HCT116 (cell line): ENCODE measurements around the gene IPO13. TPM values are rescaled to one million over a fixed set of nuclear protein-coding genes. Genes with fewer than 3 reads are reported as not detected.

ENCODE experiments used
- ATAC-seq: fragments of 200-7000 bp; cut with Tn5 transposase; 2 replicates; pipeline ENCODE4 v1.9.1; 2020; ENCODE audit warnings: mild to moderate bottlenecking, moderate library complexity
- Bru-seq: library from RNA; stranded (reverse); fragments of 400-500 nt; gene quantifications from one replicate; lab custom pipeline; 2021; lab: Mats Ljungman, UMichigan
- BruChase-seq, 2 experiments: library from RNA; stranded (reverse); fragments of 400-500 nt; gene quantifications; one replicate each; lab custom pipeline; 2021; lab: Mats Ljungman, UMichigan
- BruUV-seq: library from RNA; stranded (reverse); fragments of 400-500 nt; replicated peaks from 2 replicates; lab custom pipeline; 2021; lab: Mats Ljungman, UMichigan
- CTCF ChIA-PET: fragments of 300-600 bp; sonication (Branson Sonifier 250); formaldehyde crosslinking; loops from one replicate; lab custom pipeline; 2021; ENCODE audit warnings: antibody characterized with exemption; lab: Charles Lee
- POLR2A ChIA-PET: fragments of 300-600, 350-600 bp; sonication (Branson Sonifier 250); formaldehyde crosslinking; loops from one replicate; lab custom pipeline; 2021; ENCODE audit warnings: antibody characterized with exemption; lab: Charles Lee
- RAD21 ChIA-PET, 2 experiments: fragments of 300-600 bp; sonication (Branson Sonifier 250); formaldehyde crosslinking; loops; one replicate each; lab custom pipeline; 2023; ENCODE audit warnings: low total read pairs in 2 of 2; ENCODE audit not compliant: uncharacterized antibody in 2 of 2, unreplicated experiment in 2 of 2, low non-redundant PET in 1 of 2; lab: Charles Lee
- DNase-seq: peaks from one replicate; pipeline ENCODE4 v3.0.0-alpha.2; 2010; ENCODE audit warnings: low read depth, low spot score
- H2AFZ ChIP-seq: fragments of 200-600 bp; shearing (Covaris generic), sonication (generic); 2 replicates; pipeline ENCODE4 v1.6.1; 2017; ENCODE audit warnings: low read depth, mixed run types, mixed read lengths, antibody characterized with exemption, low read length; ENCODE audit not compliant: poor library complexity, severe bottlenecking
- H3K27ac ChIP-seq: 2 replicates; pipeline ENCODE4 v1.5.1; 2012; ENCODE audit warnings: low read depth, low read length
- H3K27me3 ChIP-seq: fragments of 200-600 bp; sonication (generic); 2 replicates; pipeline ENCODE4 v1.6.1; 2016; ENCODE audit warnings: mixed run types, low read length, mixed read lengths; ENCODE audit not compliant: insufficient read depth
- H3K36me3 ChIP-seq, 2 experiments: fragments of 200-500 bp in 1 of 2; fragments of 200-600 bp in 1 of 2; sonication (Bioruptor generic) in 1 of 2; sonication (generic) in 1 of 2; 2 replicates each; pipeline versions ENCODE4 v1.5.1 to v1.6.1; 2014 to 2016; ENCODE audit warnings: low read length in 2 of 2, inconsistent platforms in 1 of 2, mixed read lengths in 1 of 2, mixed run types in 1 of 2; ENCODE audit not compliant: insufficient read depth in 2 of 2, control insufficient read depth in 1 of 2
- H3K4me1 ChIP-seq, 2 experiments: fragments of 200-600 bp in 1 of 2; sonication (generic) in 1 of 2; 2 replicates each; pipeline versions ENCODE4 v1.5.1 to v1.6.1; 2012 to 2017; ENCODE audit warnings: low read length in 2 of 2, inconsistent platforms in 1 of 2, mild to moderate bottlenecking in 1 of 2, mixed read lengths in 1 of 2, mixed run types in 1 of 2, moderate library complexity in 1 of 2; ENCODE audit not compliant: insufficient read depth in 2 of 2, control insufficient read depth in 1 of 2
- H3K4me2 ChIP-seq: fragments of 200-600 bp; sonication (generic); 2 replicates; pipeline ENCODE4 v1.6.1; 2017; ENCODE audit warnings: mixed run types, low read length, mixed read lengths
- H3K4me3 ChIP-seq, 2 experiments: fragments of 200-600 bp in 1 of 2; sonication (generic) in 1 of 2; replicated peaks in 1 of 2; 2 replicates each; pipeline ENCODE4 v1.5.1; 2011 to 2016; ENCODE audit warnings: low read length in 2 of 2, control low read depth in 1 of 2, low read depth in 1 of 2, mild to moderate bottlenecking in 1 of 2, mixed read lengths in 1 of 2, mixed run types in 1 of 2
- H3K79me2 ChIP-seq: fragments of 200-600 bp; sonication (generic); 2 replicates; pipeline ENCODE4 v1.6.1; 2017; ENCODE audit warnings: mild to moderate bottlenecking, mixed run types, low read length, moderate library complexity, mixed read lengths; ENCODE audit not compliant: insufficient read depth
- H3K9ac ChIP-seq: fragments of 200-600 bp; sonication (generic); 2 replicates; pipeline ENCODE4 v1.6.1; 2016; ENCODE audit warnings: low read length, mixed read lengths
- H3K9me2 ChIP-seq: fragments of 200-600 bp; sonication (generic), shearing (Covaris generic); 2 replicates; pipeline ENCODE4 v1.6.1; 2017; ENCODE audit warnings: mixed run types, mild to moderate bottlenecking, moderate library complexity; ENCODE audit not compliant: insufficient read depth
- H3K9me3 ChIP-seq, 2 experiments: fragments of 200-500 bp in 1 of 2; fragments of 200-600 bp in 1 of 2; sonication (Bioruptor generic) in 1 of 2; sonication (generic) in 1 of 2; 2 replicates each; pipeline ENCODE4 v1.6.1; 2014 to 2017; ENCODE audit warnings: low read length in 2 of 2, mixed read lengths in 2 of 2, inconsistent platforms in 1 of 2, low read depth in 1 of 2, mild to moderate bottlenecking in 1 of 2, mixed run types in 1 of 2, moderate library complexity in 1 of 2; ENCODE audit not compliant: control insufficient read depth in 1 of 2, insufficient read depth in 1 of 2
- H4K20me1 ChIP-seq: fragments of 200-600 bp; sonication (generic), shearing (Covaris generic); 2 replicates; pipeline ENCODE4 v1.6.1; 2017; ENCODE audit warnings: mixed run types, mild to moderate bottlenecking, moderate library complexity; ENCODE audit not compliant: insufficient read depth
- CBX3 ChIP-seq: IDR thresholded peaks from 2 replicates; pipeline ENCODE4 v1.6.1; 2012; ENCODE audit warnings: low read depth
- ELF1 ChIP-seq: IDR thresholded peaks from 2 replicates; pipeline ENCODE4 v1.6.1; 2012; ENCODE audit warnings: low read depth, borderline replicate concordance
- MAX ChIP-seq: IDR thresholded peaks from 2 replicates; pipeline ENCODE4 v1.6.1; 2012
- POLR2AphosphoS5 ChIP-seq: IDR thresholded peaks from 2 replicates; pipeline ENCODE4 v1.6.1; 2011; ENCODE audit warnings: mild to moderate bottlenecking, low read depth, low read length, moderate library complexity
- SIN3A ChIP-seq: IDR thresholded peaks from 2 replicates; pipeline ENCODE4 v1.6.1; 2012; ENCODE audit warnings: low read depth
- SP1 ChIP-seq: IDR thresholded peaks from 2 replicates; pipeline ENCODE4 v1.6.1; 2012; ENCODE audit warnings: low read depth
- ZBTB33 ChIP-seq: IDR thresholded peaks from 2 replicates; pipeline ENCODE4 v1.6.1; 2011; ENCODE audit warnings: mild to moderate bottlenecking, low read length, moderate library complexity; ENCODE audit not compliant: insufficient replicate concordance; ENCODE audit errors: extremely low read depth
- intact Hi-C: fragments of 100-400 bp; cut with micrococcal nuclease; formaldehyde crosslinking; loops from 2 replicates; pipeline ENCODE4 v1.10.0; 2022
- long read RNA-seq: library from polyadenylated mRNA; unstranded; transcript quantifications from one replicate; pipeline ENCODE4 v2.0.0, GENCODE V29; 2021; ENCODE audit not compliant: unreplicated experiment
- polyA plus RNA-seq: library from polyadenylated mRNA; unstranded; fragments of >200 nt; gene quantifications from 2 replicates; pipeline ENCODE4 v1.2.1, GENCODE V29; 2012; ENCODE audit warnings: missing spikeins
- total RNA-seq: library from RNA; stranded (reverse); gene quantifications from one replicate; pipeline ENCODE4 v1.2.1, GENCODE V29; 2021; ENCODE audit not compliant: unreplicated experiment
- TF ChIP-seq, protein P1 (sequence below), 3 experiments: fragments of 200-600 bp in 1 of 3; sonication (generic) in 1 of 3; IDR thresholded peaks in 2 of 3; conservative IDR thresholded peaks in 1 of 3; 2 replicates each; pipeline ENCODE4 v1.5.1; 2012 to 2017; ENCODE audit warnings: low read depth in 2 of 3, low read length in 2 of 3, antibody characterized with exemption in 1 of 3, borderline replicate concordance in 1 of 3, control low read depth in 1 of 3, mild to moderate bottlenecking in 1 of 3, mixed read lengths in 1 of 3, mixed run types in 1 of 3, moderate library complexity in 1 of 3; ENCODE audit not compliant: insufficient read depth in 1 of 3
- TF ChIP-seq, protein P2 (sequence below): IDR thresholded peaks from 2 replicates; pipeline ENCODE4 v1.6.1; 2012; ENCODE audit warnings: low read depth

Gene IPO13, protein sequence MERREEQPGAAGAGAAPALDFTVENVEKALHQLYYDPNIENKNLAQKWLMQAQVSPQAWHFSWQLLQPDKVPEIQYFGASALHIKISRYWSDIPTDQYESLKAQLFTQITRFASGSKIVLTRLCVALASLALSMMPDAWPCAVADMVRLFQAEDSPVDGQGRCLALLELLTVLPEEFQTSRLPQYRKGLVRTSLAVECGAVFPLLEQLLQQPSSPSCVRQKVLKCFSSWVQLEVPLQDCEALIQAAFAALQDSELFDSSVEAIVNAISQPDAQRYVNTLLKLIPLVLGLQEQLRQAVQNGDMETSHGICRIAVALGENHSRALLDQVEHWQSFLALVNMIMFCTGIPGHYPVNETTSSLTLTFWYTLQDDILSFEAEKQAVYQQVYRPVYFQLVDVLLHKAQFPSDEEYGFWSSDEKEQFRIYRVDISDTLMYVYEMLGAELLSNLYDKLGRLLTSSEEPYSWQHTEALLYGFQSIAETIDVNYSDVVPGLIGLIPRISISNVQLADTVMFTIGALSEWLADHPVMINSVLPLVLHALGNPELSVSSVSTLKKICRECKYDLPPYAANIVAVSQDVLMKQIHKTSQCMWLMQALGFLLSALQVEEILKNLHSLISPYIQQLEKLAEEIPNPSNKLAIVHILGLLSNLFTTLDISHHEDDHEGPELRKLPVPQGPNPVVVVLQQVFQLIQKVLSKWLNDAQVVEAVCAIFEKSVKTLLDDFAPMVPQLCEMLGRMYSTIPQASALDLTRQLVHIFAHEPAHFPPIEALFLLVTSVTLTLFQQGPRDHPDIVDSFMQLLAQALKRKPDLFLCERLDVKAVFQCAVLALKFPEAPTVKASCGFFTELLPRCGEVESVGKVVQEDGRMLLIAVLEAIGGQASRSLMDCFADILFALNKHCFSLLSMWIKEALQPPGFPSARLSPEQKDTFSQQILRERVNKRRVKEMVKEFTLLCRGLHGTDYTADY
- total RNA-seq: 18.7 TPM
- 16.2 and 18.9 TPM in 2 replicates for polyA plus RNA-seq
- percentile 45 among the genes with signal in this experiment for Bru-seq, nascent RNA
- BruChase-seq, experiment 1, labeled RNA remaining after a 6-hour chase: percentile 67 among the genes with signal in this experiment
- percentile 63 among the genes with signal in this experiment for BruChase-seq, experiment 2, labeled RNA remaining after a 2-hour chase
- long read RNA-seq, transcript IPO13-202 (20 exons, 3,894 nt): major isoform, 6 of 13 reads
- long read RNA-seq, partial matches to known transcripts: 3 of 13 reads
- long read RNA-seq, other reads (novel, unspliced or antisense): 4 of 13 reads

DNA sequence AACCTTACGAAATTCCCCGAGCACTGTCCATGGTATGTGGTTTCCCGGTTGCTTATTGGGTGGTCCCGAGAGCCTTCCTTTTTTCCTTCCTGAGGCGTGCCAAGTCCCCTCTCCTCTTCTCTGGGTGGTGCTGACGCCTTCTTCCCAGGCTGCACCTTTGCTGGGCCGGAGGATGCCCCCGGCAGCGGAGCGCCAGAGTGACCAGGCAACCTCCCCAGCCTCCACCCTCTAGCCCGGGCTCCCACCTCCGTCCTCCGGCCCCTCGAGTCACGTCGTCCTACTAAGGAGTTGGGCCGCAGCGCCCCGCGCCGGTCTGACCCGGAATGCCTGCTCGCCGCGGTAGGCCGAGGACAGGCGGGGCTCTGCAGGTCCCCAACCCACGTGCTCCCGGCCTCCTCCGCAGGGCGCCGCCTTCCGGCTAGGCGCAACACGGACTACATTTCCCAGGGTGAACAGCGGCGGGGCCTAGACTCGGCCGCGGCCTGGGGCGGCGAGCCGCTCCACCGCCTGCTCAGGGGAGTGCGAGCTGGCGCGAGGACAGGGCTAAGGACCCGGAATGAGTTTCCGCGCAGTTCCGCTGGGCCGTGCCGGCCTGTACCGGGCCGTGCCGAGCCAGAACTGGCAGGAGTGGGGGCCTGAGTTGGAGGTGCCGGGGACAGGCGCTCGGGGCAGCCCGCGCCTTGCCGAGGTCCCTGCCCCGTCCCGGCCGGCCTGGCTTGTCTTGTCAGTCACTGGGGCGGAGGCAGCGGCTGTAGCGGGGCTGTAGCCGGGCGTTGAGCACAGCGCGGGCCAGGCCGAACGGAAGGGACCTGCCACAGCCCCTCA is at the start of gene IPO13:
Gene IPO13, plus strand, starts transcription at position 715 of the 825 bp plus-strand sequence. CDS start 651 bp downstream, outside the sequence.
- no peaks in the 10 kb centered on the region for H3K27me3 ChIP-seq
- no TSS peak for BruUV-seq
- peak within 1 kb of the TSS; percentile 88 for H3K27ac ChIP-seq
- peak within 1 kb of the TSS; percentile 77 to 97 for H3K4me3 ChIP-seq
- H3K9ac ChIP-seq: peak within 1 kb of the TSS; percentile 76
- H4K20me1 ChIP-seq: no peaks in the 10 kb centered on the region
- intact Hi-C loops: loop anchor here (1.0 kb wide), 1 partner anchor 183 kb away; no protein-coding TSS in a partner anchor
- H3K36me3 ChIP-seq: 0 out of 4 replicates have a peak, but pooled peaks cover 0 to 3% of the 10 kb centered on the region in 2 experiments
- DNase-seq (peak; percentile 93), ATAC-seq (peak; percentile 95)
- CTCF ChIA-PET: interaction anchor here (1.1 to 9.8 kb wide), 4 partner anchors 13 to 183 kb away, joined by 3 to 130 read pairs (median 14); partner anchors contain the start of gene ARTN
- no peaks in the 10 kb centered on the region for H3K9me3 ChIP-seq
- POLR2A ChIA-PET: interaction anchor here (0.6 to 1.4 kb wide), 5 partner anchors 11 to 187 kb away, joined by 3 to 9 read pairs (median 3); no protein-coding TSS in a partner anchor
- no peaks in the 10 kb centered on the region for H3K9me2 ChIP-seq
- peaks cover 11% of the 10 kb centered on the region for H3K79me2 ChIP-seq
- peaks cover 10 to 23% of the 10 kb centered on the region in 2 experiments; a peak in 3 of 4 replicates for H3K4me1 ChIP-seq
- H2AFZ ChIP-seq: peak within 1 kb of the TSS; percentile 56
- RAD21 ChIA-PET: interaction anchor here in 1 of 2 experiments (0.6 to 2.0 kb wide), 3 partner anchors 12 to 348 kb away, joined by 3 to 10 read pairs (median 9); partner anchors contain the start of gene ARTN
- peak within 1 kb of the TSS; percentile 96 for H3K4me2 ChIP-seq
- TF ChIP-seq, protein P1, sequence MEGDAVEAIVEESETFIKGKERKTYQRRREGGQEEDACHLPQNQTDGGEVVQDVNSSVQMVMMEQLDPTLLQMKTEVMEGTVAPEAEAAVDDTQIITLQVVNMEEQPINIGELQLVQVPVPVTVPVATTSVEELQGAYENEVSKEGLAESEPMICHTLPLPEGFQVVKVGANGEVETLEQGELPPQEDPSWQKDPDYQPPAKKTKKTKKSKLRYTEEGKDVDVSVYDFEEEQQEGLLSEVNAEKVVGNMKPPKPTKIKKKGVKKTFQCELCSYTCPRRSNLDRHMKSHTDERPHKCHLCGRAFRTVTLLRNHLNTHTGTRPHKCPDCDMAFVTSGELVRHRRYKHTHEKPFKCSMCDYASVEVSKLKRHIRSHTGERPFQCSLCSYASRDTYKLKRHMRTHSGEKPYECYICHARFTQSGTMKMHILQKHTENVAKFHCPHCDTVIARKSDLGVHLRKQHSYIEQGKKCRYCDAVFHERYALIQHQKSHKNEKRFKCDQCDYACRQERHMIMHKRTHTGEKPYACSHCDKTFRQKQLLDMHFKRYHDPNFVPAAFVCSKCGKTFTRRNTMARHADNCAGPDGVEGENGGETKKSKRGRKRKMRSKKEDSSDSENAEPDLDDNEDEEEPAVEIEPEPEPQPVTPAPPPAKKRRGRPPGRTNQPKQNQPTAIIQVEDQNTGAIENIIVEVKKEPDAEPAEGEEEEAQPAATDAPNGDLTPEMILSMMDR (IDR thresholded peaks at IDR 0.05 in 2 of 3, conservative IDR thresholded peaks at IDR 0.05 in 1 of 3; ENCODE audit: borderline replicate concordance in 1 of 3, insufficient read depth in 1 of 3, low read depth in 2 of 3, low read length in 2 of 3): peak; percentile 72 to 84 (median 76)
- TF ChIP-seq, protein P2, sequence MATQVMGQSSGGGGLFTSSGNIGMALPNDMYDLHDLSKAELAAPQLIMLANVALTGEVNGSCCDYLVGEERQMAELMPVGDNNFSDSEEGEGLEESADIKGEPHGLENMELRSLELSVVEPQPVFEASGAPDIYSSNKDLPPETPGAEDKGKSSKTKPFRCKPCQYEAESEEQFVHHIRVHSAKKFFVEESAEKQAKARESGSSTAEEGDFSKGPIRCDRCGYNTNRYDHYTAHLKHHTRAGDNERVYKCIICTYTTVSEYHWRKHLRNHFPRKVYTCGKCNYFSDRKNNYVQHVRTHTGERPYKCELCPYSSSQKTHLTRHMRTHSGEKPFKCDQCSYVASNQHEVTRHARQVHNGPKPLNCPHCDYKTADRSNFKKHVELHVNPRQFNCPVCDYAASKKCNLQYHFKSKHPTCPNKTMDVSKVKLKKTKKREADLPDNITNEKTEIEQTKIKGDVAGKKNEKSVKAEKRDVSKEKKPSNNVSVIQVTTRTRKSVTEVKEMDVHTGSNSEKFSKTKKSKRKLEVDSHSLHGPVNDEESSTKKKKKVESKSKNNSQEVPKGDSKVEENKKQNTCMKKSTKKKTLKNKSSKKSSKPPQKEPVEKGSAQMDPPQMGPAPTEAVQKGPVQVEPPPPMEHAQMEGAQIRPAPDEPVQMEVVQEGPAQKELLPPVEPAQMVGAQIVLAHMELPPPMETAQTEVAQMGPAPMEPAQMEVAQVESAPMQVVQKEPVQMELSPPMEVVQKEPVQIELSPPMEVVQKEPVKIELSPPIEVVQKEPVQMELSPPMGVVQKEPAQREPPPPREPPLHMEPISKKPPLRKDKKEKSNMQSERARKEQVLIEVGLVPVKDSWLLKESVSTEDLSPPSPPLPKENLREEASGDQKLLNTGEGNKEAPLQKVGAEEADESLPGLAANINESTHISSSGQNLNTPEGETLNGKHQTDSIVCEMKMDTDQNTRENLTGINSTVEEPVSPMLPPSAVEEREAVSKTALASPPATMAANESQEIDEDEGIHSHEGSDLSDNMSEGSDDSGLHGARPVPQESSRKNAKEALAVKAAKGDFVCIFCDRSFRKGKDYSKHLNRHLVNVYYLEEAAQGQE: peak; percentile 78
- TF ChIP-seq SIN3A: peak; percentile 86
- TF ChIP-seq SP1: peak; percentile 87
- no peak for TF ChIP-seq ZBTB33
- peak; percentile 95 for TF ChIP-seq CBX3
- TF ChIP-seq MAX: peak; percentile 99
- peak; percentile 90; the same call in 1 of the 2 replicates for TF ChIP-seq ELF1
- TF ChIP-seq POLR2AphosphoS5: peak; percentile 90
